Stimulated activated CD8-positive, alpha-beta memory T cell treated with anti-CD3 and anti-CD28 coated beads, Interleukin-2, amount 100 ng/mL, for 48 hours (primary cell): ENCODE data around the gene PCDHB1.

Experiments
- DNase-seq, 2 donors: peaks; one replicate each; pipeline ENCODE4 v3.0.0-alpha.2; 2020; ENCODE audit warnings: low read depth in 2 of 2

PCDHB1 gene, protein sequence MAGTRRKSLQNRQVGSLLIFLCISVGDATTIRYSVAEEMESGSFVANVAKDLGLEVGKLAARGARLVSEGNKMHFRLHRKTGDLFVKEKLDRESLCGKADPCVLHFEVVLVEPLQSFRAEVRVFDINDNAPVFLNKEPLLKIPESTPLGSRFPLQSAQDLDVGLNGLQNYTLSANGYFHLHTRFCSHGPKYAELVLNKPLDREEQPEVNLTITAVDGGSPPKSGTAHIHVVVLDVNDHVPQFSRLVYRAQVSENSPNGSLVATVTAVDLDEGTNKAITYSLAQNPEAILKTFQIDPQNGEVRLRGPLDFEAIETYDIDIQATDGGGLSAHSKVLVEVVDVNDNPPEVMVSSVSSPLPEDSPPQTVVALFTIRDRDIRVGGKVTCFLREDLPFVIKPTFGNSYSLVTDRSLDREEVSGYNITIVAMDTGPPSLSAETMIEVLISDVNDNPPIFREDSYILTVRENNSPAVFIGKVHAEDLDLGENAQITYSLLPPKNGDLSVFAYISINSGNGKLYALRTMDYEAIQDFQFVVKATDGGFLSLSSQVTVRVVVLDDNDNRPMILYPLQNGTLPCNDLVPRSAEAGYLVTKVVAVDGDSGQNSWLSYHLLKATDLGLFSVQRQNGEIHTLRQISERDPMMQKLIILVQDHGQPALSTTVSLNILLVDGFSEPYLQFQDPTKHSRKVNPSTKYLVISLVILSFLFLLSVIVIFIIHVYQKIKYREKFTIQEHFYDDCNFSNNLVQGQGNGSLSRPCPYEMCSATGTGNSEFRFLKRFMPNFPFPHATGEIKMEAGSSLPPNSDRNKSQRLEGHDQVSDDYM

DNA sequence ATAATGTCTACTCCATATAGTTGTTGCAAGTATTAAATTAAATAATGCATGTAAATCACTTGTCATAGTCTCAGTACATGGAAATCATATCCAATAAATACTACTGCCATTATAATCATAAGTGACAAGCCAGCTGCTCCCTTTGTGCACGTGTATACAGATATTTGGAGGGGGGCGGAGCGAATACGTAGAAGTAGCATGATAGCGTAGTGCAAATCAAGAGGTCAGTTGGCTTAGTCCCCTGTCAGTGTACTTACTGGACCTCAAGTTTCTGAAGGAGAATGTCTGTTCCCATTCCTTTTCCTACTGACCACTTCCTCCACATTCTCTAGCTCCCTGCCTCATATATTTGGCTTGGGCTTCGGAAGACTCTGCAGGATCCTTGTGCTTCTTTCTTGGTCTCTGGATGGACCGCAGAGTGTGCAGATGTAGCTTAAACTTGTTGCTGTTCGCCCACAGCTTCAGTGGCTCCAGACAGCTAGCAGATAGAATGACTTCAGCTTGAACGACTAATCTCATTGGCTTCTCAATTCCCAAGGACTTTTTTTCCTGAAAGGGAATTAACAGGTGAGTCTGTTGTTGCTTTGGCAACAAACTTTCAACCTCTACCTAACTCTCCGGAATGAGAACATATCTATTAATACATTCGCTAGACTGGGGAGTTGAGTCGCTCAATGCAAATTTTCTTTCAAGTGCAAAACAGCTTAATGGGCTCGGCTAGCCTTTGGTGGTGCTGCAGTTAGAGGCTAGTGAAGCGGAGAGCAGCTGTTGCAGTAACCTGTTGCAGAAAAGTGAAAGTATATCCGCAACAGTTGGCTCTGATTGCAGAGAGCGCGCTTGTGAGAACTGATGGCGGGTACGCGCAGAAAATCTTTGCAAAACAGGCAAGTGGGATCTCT, at the start of gene PCDHB1:
Gene PCDHB1, plus strand, starts transcription at position 753 of the 899 bp plus-strand sequence. Its CDS starts 97 bp downstream, at position 850.
- DNase-seq: no peak

DNA sequence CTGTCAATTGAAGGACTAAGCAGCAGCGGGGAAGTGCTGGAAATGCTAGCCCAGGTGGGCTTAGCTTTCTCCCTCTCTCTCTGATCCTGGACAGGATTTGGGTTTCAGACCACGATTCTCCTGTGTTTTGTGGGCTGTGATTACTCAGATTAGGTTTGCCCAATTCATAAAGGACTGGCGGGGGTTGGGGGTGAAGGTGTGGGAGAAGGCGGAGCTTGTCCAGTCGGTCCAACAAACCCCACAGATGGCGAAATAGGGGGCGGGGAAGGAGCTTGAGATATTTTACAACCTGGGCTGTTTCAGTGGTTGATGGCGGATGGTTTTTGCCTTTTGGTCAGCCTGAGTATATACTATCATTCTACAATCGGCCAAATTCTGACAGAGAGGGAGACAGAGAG, 49.7 kb upstream of the PCDHB1 start:
- no peak for DNase-seq

DNA sequence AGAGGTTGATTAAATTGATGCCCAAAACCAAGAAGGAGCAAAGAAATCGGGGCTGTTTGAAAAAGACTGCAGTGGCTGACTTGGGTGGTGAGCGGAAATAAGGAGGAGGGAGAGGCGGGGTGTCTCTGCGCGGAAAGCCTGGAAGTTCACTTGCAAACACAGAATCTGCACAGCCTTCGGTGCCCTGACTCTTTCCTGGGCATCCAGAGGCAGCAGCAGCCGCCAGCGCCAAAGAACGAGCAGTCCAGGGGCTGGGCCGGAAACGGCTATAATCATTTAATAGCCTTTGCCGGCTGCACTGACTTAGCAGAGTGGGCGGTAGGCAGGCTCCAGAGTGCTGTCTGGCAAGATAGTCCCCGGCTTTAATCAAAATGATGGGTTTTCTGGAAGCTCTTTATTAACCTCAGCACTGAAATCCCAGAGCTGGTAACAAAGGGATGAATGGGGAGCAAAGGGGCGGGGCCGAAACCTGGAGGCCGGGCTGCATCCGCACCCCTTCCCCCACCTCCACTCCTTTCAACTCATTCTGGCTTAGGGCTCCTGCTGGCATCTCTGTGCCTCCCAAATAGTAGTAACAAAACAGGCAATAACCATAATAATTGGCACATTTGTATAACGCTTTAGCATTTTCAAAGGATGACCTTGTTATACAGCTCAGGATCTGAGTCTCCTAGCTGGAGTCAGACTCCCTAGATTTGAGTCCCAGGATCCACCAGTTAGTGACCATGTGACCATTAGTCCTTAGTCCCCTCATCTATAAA, 49.1 kb upstream of the PCDHB1 start:
- DNase-seq: no peak

- DNase-seq: no peak
Measured at GRCh38 chr5:141002605-141002965, 48.6 kb upstream of the PCDHB1 start.

DNA sequence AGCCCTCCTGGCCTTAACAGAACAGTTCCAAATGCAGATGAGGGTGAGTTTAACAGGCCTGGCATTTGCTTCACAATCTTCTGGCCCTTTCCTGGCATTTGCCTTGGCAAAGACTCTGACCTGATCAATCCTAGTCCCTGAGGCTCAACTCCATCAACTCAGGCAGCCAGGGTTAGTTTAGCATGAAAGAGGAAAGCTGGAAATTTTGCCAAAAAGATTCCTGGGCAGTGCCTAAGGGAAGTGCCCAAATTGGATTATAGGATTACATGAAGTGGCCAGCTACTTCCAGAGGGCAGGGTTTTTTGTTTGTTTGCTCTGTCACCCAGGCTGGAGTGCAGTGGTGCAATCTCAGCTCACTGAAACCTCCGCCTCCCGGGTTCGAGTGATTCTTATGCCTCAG, 48.1 kb upstream of the PCDHB1 start:
- DNase-seq: no peak

DNA sequence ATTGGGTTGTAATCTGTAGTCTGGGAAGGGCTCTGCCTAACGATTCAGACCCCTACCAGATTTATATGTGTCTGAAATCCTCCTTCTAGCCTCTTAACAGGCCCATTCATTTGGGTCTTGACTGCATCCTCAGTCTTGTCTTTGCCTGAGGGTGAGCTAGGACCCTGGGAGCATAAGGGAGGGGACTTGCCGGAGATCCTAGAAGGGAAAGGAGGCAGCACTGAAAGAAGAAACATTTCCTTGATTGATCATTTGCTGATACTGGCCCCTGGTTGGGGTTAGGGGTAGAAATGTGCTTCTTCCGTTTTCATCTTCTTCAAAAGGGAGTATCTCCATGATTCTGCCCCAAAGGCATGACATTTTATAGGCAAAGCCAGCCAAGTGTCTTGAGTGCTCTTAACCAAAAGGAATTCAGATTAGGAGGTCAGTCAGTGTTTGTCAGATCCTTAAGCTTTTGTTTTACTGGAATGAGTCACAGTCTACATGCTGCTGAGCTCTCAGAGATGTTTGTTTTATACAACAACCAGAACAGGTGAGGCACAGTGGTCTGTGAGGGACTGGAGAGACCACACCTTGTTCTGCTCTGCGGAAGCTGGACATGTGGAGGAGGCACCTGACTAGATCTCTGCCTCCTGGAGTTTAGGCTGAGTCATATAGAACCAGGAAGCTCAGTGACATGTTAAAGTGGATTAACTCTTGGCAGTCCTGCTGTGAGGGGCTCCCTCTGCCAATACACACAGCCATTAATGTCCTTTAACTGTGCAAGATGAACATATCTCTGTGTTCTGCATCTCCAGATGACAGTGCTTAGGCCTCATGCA, 47.2 kb upstream of the PCDHB1 start:
- no peak for DNase-seq

GRCh38 chr5:141007791-141008190, 43.4 kb upstream of the PCDHB1 start:
- no peak for DNase-seq

DNA sequence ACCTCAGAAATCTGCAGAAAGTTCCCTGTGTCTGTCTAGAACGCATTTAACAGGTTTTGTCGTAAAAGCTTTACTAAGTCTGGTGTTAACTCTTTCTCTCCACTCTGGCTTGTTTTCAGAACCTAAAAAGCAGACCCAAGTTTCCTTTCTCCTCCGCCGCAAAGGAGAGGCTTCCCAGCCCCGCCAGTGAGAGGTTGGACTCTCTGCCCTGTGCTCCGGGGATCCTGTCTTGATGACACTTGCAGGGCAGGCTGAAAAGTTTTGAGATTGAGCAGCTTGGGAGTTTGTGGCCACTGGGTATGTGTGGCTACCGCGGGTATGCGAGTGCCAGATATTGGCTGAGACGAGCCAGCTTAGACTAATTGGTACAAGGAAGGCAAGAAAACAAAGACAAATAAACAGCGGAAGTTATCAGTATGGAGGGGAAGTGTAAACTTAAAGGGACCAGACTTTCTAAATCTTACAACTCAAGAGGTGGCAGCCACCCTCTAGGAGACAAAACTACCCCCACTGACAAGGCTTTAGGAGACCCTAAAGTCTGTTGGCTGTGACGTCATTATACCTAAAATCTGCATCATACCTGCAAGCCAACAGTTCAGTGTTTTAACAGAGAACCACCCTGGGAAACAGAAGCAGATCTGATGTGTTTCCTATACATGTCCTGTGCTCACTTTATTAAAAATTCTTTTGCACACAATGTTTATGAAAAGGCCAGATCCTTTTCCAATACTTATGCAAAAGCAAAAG, 41.0 kb upstream of the PCDHB1 start:
- DNase-seq: no peak

DNA sequence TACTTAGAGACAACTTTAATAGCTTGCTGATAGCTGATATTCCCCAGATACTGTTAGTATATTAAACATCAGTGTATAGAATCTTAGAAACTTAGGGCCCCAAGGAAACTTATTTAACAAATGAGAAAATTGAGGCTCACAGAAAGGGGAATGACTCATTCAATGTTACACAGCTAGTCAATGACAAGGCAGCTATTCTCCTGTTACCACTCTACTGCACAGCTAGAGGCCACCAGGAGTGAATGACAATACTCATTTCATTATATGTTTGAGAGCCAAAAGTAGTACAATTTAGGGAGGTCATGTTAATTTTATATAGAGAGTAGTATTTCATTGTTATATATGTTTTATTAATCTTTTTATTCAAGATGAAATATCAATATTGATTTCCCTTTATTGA, 33.2 kb upstream of the PCDHB1 start:
- DNase-seq: no peak

GRCh38 chr5:141022384-141022783, 28.8 kb upstream of the PCDHB1 start:
- no peak for DNase-seq

- no peak for DNase-seq
Measured at GRCh38 chr5:141031006-141031405, 20.2 kb upstream of the PCDHB1 start.

GRCh38 chr5:141032626-141033025, 18.5 kb upstream of the PCDHB1 start:
- DNase-seq: no peak

GRCh38 chr5:141039061-141039460, 12.1 kb upstream of the PCDHB1 start:
- no peak for DNase-seq

DNA sequence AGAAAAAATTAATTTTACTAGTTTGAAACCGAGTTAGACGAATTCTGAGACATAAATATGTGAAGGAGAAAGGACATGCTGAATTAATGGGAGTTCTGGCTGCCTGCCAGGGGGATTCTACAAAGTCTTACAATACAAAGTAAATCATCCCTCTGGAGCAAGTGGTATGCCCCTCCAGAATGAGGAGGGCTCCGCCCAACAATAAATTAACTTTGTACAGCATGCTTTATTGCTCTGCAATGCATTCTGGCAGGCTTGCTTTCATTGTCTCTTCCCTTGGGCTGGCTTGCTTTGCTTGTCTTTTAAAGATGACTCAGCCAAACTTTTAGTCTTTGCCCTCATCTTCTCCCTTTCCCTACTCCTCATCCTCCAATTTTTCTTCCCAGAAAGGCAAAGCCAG, 11.7 kb upstream of the PCDHB1 start:
- DNase-seq: no peak

DNA sequence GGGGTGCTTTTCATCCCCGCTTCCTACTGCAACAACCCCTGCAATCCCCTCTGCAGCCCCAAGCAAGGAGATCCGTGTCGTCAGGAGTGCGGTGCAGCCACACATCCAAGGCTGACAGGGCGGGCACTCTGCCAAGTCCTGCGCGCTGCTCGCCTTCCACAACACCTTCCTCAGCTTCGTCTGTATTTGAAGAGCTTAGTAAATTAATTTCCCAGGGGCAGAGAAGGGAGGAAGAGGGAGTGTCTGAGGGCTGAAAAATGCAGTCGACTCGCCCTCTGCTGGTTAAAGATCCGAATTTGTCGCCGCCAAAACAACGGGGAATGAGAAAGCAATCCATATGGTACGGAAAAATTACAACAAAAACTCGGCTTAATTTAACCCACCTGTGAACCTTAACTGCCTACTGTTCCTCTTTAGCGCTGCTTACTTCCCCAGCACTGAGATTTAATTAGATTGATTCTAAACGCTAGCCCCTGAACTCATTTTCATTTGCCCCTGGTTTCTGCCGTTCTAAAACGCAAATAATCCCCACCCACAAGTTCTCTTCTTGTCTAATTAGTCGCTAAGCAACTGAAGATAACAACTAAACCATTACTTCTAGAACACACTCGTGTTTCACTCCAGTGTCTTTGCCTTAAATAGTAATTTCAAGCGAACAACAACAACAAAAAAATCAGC, 10.9 kb upstream of the PCDHB1 start:
- DNase-seq: no peak

GRCh38 chr5:141040771-141041426, 10.3 kb upstream of the PCDHB1 start:
- DNase-seq: peak; percentile 57 to 67

GRCh38 chr5:141041427-141041785, 9.8 kb upstream of the PCDHB1 start:
- DNase-seq: no peak

- DNase-seq: no peak
Measured at GRCh38 chr5:141042555-141042954, 8.6 kb upstream of the PCDHB1 start.

DNA sequence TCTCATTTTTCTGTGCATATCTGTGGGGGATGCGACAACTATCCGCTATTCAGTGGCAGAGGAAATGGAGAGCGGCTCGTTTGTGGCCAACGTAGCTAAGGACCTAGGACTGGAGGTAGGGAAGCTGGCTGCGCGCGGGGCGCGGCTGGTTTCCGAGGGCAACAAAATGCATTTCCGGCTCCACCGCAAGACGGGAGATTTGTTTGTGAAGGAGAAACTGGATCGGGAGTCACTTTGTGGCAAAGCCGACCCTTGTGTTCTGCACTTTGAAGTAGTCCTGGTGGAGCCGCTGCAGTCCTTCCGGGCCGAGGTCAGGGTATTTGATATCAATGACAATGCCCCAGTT, 320 bp downstream of the PCDHB1 start:
- no peak for DNase-seq
